Body of pancreas (tissue), 4 donors: ENCODE measurements around the gene PTK6. TPM values are rescaled to one million over a fixed set of nuclear protein-coding genes. Genes with fewer than 3 reads are reported as not detected.
A peak's percentile ranks its signal among the peaks of the same experiment; 100 is the strongest.

Source experiments
- ATAC-seq: fragments of 150-250 bp; one replicate; pipeline ENCODE4 v1.9.1; 2016
- DNase-seq, 4 donors: peaks; one replicate each; pipeline ENCODE4 v3.0.0-alpha.2; 2019
- H3K27ac ChIP-seq, 4 donors: fragments of 200-600 bp; sonication (generic); 1 replicate in 3 of 4; 2 replicates in 1 of 4; pipeline versions ENCODE4 v1.5.1 to v1.6.1; 2016 to 2019; ENCODE audit warnings: mild to moderate bottlenecking in 1 of 4, mixed read lengths in 1 of 4, moderate library complexity in 1 of 4
- H3K27me3 ChIP-seq, 2 donors: fragments of 200-600 bp; sonication (generic); one replicate each; pipeline ENCODE4 v1.6.0; 2016; ENCODE audit warnings: mild to moderate bottlenecking in 1 of 2
- H3K36me3 ChIP-seq, 2 donors: fragments of 200-600 bp; sonication (generic); replicated peaks in 1 of 2; 2 replicates each; pipeline ENCODE4 v1.5.1; 2016; ENCODE audit warnings: low read depth in 2 of 2; ENCODE audit not compliant: insufficient read depth in 1 of 2
- H3K4me1 ChIP-seq: fragments of 200-600 bp; sonication (generic); one replicate; pipeline ENCODE4 v1.6.0; 2016
- H3K4me3 ChIP-seq, 2 donors: fragments of 200-600 bp; sonication (generic); 1 replicate in 1 of 2; 2 replicates in 1 of 2; pipeline ENCODE4 v1.5.1; 2016 to 2019
- H3K9me3 ChIP-seq, 3 donors: fragments of 200-600 bp; sonication (generic); 1 replicate in 2 of 3; 2 replicates in 1 of 3; pipeline ENCODE4 v1.5.1; 2016
- POLR2A ChIP-seq, 3 donors: fragments of 450-650 bp; IDR thresholded peaks; one replicate each; pipeline ENCODE4 v1.6.1; 2016; ENCODE audit warnings: antibody characterized with exemption in 3 of 3, mild to moderate bottlenecking in 2 of 3
- WGBS, 2 donors: methylation state at CpG; one replicate each; pipeline ENCODE4 v1.1.5; 2017; 5-methylcytosine and 5-hydroxymethylcytosine counted together
- intact Hi-C: fragments of 100-400 bp; cut with DNase I; formaldehyde crosslinking; loops from one replicate; pipeline ENCODE4 v1.15.1; 2023
- total RNA-seq, 2 donors: library from RNA; depleted of rRNA; stranded (reverse); fragments of >200 nt; gene quantifications; one replicate each; pipeline ENCODE4 v1.1.0, GENCODE V29; 2016
- TF ChIP-seq, protein P1 (sequence below), 7 experiments: fragments of 450-650 bp in 4 of 7; fragments of 200-600 bp in 3 of 7; sonication (generic) in 3 of 7; IDR thresholded peaks; one replicate each; pipeline ENCODE4 v1.5.1; 2016 to 2019; ENCODE audit warnings: antibody characterized with exemption in 7 of 7

Gene PTK6
- total RNA-seq, 2 donors from 2014 or later, result 3.0 to 5.4 TPM

- H3K4me3 ChIP-seq, result no peak overlapping the region
- DNase-seq (no peak), ATAC-seq (no peak)
- H3K4me1 ChIP-seq, result peaks cover 16% of the 10 kb centered on the region
- 88 to 90% methylated on average over 2 to 41 of the region's 46 CpGs for WGBS, 2 donors
- no peaks in the 10 kb centered on the region for H3K27me3 ChIP-seq
- TF ChIP-seq, protein P1, sequence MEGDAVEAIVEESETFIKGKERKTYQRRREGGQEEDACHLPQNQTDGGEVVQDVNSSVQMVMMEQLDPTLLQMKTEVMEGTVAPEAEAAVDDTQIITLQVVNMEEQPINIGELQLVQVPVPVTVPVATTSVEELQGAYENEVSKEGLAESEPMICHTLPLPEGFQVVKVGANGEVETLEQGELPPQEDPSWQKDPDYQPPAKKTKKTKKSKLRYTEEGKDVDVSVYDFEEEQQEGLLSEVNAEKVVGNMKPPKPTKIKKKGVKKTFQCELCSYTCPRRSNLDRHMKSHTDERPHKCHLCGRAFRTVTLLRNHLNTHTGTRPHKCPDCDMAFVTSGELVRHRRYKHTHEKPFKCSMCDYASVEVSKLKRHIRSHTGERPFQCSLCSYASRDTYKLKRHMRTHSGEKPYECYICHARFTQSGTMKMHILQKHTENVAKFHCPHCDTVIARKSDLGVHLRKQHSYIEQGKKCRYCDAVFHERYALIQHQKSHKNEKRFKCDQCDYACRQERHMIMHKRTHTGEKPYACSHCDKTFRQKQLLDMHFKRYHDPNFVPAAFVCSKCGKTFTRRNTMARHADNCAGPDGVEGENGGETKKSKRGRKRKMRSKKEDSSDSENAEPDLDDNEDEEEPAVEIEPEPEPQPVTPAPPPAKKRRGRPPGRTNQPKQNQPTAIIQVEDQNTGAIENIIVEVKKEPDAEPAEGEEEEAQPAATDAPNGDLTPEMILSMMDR (IDR thresholded peaks at IDR 0.05), result no peak
- TF ChIP-seq POLR2A (IDR thresholded peaks at IDR 0.05), result no peak
- H3K9me3 ChIP-seq, result no peaks in the 10 kb centered on the region
- intact Hi-C loops, result no loop called here
- H3K36me3 ChIP-seq, result no peaks in the 10 kb centered on the region
- H3K27ac ChIP-seq, result no peak overlapping the region
Observed at GRCh38 chr20:63568986-63569949, 32.1 kb upstream of the PTK6 start.

- TF ChIP-seq, protein P1 (IDR thresholded peaks at IDR 0.05), result no peak
- no peak for TF ChIP-seq POLR2A (IDR thresholded peaks at IDR 0.05)
- WGBS, 2 donors, result 75 to 96% methylated on average over 19 to 38 of the region's 43 CpGs
- Histone ChIP-seq H3K27ac (no peak overlapping the region), H3K4me1 (peaks cover 13% of the 10 kb centered on the region), H3K9me3 (no peaks in the 10 kb centered on the region), H3K4me3 (no peak overlapping the region), H3K27me3 (no peaks in the 10 kb centered on the region), H3K36me3 (no peaks in the 10 kb centered on the region)
- intact Hi-C loops, result no loop called here
- ATAC-seq, result no peak
- DNase-seq, result no peak
Observed at GRCh38 chr20:63568170-63568981, 31.2 kb upstream of the PTK6 start.

DNA sequence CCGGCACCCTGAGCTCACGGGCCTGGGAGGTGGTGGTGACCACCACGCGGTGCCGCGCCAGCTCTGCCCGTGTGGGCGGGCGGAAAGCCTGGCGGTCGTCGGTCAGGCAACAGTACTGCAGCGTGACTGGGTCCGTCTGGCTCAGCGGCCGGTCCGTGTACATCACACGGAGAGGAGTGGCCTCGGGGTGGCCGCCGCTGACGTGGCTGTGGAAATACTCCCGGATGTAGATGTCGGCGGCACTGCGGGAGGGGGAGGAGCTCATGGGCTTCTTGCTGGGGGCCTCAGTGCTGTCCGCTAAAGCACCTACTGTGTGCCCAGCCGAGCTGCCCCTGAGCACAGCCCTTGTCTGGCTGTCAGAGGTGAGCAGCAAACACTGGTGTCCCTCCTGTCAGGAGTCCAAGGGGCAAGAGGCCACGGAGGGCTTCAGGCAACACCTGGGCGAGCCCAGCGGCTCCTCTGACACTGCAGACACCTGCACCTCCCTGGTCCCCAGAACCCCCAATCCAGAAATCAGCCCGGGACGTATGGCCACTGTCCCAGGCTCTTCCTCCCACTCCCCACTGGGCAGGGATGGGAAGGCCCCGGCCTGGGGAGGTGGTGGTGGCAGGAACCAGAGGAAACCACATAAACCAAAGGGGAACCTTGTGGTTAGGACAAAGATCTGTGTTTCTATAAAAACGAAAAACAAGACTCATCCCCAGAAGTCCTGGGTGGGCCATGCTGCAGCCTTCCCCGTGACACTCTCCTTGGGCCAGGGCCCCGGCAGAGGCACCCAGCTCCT, 30.4 kb upstream of the PTK6 start:
- WGBS, 2 donors, result 77 to 91% methylated on average over 18 to 37 of the region's 37 CpGs
- H3K27ac ChIP-seq, result no peak overlapping the region
- no peak for ATAC-seq

GRCh38 chr20:63567136-63567385, 29.9 kb upstream of the PTK6 start:
- no peak overlapping the region for H3K27ac ChIP-seq
- intact Hi-C loops, result no loop called here
- WGBS, 2 donors, result 65 to 96% methylated on average over 14 to 15 of the region's 22 CpGs
- no peak for ATAC-seq
- no peaks in the 10 kb centered on the region for H3K9me3 ChIP-seq
- no peak for DNase-seq
- H3K4me1 ChIP-seq, result peaks cover 6% of the 10 kb centered on the region
- no peak overlapping the region for H3K4me3 ChIP-seq
- no peaks in the 10 kb centered on the region for H3K36me3 ChIP-seq
- TF ChIP-seq, protein P1 (IDR thresholded peaks at IDR 0.05), result no peak
- no peak for TF ChIP-seq POLR2A (IDR thresholded peaks at IDR 0.05)
- H3K27me3 ChIP-seq, result no peaks in the 10 kb centered on the region

More for the DNA sequence above, 30.4 kb upstream of the PTK6 start:
- DNase-seq, result peak in 1 of 4 donors; percentile 58
- TF ChIP-seq POLR2A (IDR thresholded peaks at IDR 0.05), result no peak
- TF ChIP-seq, protein P1 (IDR thresholded peaks at IDR 0.05), result no peak
- peaks cover 6% of the 10 kb centered on the region for H3K4me1 ChIP-seq
- intact Hi-C loops, result no loop called here
- H3K4me3 ChIP-seq, result no peak overlapping the region
- no peaks in the 10 kb centered on the region for H3K9me3 ChIP-seq
- no peaks in the 10 kb centered on the region for H3K36me3 ChIP-seq
- H3K27me3 ChIP-seq, result no peaks in the 10 kb centered on the region
